NCI-H1694 treated with DMSO at 0.1 percent for 48 hours (cell line): ENCODE results near the gene COX14.
"Not testable (repeated sequence)": the region's sequence is repeated elsewhere in the genome, so short reads cannot be mapped to it uniquely, and the experiment has no call there.

Source experiments
- DNase-seq: peaks from one replicate; lab custom pipeline; 2025; lab: John Stamatoyannopoulos, UW

The COX14 gene

DNA sequence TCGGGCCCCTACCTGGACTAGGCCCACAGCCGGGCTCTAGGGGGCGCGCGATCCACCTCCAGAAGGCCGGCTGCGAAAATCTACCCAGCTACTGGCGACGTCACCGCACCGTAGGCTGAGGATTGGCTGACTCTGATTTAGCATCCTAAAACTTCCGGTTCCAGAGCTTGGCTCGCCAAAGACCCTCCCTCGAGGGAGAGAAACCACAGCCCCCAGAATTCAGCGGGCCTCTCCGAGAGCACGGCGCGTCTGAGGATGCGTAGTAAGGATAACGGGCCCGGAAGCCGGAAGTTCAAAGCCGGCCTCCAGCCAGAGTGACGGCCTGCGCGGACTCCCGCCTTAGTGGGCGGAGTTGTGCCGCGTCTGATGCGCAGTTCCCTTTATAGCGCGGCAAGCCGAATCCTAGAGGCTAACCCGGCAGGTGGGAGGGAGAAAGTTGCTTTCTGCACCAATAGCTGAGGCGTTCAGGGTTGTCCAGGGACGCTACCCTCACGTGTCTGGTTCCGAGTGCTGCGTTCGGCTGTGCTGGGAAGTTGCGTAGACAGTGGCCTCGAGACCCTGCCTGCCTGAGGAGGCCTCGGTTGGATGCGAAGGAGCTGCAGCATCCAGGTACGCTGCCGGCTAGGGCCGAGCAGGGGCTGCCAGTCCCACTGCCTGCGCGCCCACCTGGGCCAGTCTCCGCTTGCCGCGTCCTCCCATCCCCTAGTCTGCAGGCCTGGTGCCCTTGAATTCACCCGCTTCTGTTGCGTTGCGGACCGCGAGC, at the start of gene COX14:
COX14 (plus strand) TSS at position 544 of the 763 bp plus-strand sequence. CDS start 7,808 bp downstream, outside the sequence.
- DNase-seq, result peak; percentile 98

GRCh38 chr12:50062728-50063460, 49.1 kb upstream of the COX14 start:
- peak; percentile 13 for DNase-seq

- no peak for DNase-seq
These were observed 46.2 kb upstream of the COX14 start for GRCh38 chr12:50065726-50066310.

DNA sequence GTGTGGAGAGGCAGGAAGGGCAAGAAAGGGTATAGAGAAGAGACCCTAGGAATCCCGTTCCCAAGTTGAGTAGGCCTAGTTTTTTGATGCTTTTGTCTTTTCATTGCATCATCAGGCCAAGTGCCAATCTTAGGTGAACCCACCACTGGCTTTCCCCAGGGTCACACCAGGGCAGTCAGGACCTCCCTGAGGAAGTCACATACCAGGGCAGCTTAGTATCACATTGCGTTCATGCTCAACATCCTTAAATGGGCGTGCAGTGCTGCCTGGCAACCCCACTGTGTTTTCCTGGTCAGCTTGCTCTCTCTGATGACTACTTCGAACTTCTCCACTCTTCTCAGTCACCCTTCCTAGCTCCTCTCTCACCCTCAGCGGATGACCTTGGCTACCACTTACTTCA, 45.6 kb upstream of the COX14 start:
- no peak for DNase-seq

DNA sequence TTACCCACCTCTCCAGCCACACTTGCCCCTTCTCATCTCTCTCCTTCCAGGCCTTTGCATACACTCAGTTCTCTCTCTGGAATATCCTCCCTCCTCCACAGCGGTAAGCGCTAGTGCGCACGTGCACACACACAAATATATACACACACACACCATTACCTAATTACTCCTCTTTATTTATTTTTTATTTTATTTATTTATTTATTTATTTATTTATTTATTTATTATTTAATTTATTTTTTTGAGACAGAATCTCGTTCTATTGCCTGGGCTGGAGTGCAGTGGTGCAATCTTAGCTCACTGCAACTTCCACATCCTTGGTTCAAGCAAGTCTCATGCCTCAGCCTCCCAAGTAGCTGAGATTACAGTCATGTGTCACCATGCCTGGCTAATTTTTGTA, 43.0 kb upstream of the COX14 start:
- DNase-seq, result no peak

DNA sequence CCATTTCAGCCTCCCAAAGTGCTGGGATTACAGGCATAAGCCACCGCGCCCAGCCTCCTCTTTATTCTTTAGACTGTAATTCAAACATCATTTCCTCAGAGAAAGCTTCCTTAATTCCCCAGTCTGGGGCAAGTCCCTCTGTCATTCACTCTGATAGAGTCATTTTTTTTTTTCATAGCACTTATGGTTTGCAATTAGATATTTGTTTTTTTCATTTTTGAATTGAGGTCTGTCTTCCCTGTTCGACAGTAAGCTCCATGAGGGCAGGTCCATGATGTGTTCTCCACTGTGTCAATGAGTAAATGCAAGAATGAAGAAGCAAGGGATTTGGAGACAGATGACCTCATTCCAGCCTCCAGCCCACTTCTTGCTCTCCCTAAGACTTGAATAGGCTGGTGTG, 42.5 kb upstream of the COX14 start:
- no peak for DNase-seq

DNA sequence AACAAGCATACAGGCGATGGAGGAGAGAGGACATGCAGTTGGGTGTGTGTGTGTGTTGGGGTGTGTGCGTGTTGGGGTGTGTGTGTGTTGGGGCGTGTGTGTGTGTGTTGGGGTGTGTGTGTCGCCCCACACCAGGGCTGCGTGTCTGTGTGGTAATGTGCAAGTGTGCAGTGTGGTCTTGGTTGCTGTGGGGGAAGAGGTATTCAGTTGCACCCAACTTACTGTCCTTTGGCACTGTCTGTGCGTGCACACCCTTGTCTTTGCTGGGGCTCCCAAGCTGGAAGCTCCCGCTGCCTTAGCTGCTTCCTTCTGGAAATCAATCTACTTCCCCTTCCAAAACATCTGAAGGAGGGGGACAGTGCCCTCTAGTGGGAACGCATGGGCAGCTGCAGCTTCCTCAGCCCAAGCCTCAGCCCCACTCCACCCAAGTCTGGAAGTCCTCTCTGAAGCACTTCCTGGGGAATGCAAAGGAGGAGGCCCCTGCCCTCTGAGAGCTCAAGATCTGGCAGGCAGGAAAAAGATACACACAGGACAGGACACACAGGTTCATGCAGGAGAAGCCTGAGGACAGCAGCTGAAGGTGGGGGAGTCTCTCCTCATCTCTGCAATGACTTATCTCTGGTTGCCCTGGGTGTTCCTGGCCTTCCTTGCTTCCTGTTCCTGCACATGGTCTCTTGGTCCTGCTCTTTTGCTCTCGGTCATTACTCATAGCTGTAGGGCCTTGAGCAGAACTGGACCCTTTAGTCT, 41.5 kb upstream of the COX14 start:
- DNase-seq, result peak; percentile 40

- DNase-seq, result no peak
These were observed 39.7 kb upstream of the COX14 start for GRCh38 chr12:50072198-50072907.

- no peak for DNase-seq
These were observed 38.8 kb upstream of the COX14 start for GRCh38 chr12:50073206-50073605.

DNA sequence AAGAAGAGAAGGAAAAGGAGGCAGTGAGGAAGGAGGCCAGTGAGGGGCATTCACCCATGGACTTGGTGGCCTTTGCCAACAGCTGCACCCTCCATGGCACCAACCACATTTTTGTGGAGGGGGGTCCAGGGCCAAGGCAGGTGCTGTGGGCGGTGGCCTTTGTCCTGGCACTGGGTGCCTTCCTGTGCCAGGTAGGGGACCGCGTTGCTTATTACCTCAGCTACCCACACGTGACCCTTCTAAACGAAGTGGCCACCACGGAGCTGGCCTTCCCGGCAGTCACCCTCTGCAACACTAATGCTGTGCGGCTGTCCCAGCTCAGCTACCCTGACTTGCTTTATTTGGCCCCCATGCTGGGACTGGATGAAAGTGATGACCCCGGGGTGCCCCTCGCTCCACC, 38.3 kb upstream of the COX14 start:
- no peak for DNase-seq

DNA sequence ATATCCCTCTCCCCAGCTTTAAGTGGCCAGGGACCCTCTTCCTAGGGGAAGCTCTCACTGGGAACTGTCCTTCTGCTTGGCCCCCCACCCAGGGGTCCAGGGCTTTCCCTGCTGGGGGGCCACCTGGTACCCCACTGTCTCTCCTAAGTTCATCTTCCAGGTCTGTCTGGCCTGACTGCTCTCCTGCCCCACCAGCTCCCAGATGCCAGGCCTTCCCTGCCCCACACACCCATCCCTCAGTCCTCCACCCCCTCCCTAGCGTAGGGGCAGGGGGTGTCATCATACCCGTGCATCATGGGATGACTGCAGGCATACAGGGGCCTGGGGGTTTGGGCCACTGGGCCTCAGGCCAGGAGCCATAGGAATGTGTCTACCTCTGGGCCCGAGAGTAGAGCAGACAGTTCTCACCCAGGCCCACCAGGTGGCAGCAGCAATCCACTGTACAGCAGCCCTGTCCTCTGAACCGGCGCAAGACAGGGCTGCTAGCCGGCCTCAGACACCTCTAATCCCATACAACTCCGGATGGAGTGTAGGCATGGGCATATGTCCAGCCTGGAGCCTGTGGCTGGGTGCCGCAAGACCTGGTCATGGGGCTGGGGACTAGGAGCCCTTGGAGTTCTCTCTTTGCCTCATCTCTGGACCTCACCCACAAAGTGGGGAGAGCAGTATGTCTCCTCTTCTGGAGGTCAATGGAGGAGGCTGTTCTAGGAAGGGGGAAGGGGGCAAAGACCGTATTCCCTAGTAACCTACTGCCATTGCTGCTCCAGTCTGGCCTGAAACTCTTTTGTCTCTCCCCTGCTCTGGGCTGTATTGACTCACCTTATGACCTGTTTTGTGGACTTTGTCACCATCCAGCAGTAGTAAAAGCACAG, 36.9 kb upstream of the COX14 start:
- peak; percentile 33 for DNase-seq

GRCh38 chr12:50075808-50076170, 36.2 kb upstream of the COX14 start:
- no peak for DNase-seq

- no peak for DNase-seq
These were observed 34.9 kb upstream of the COX14 start for GRCh38 chr12:50077099-50077498.

- DNase-seq, result no peak
These were observed 33.8 kb upstream of the COX14 start for GRCh38 chr12:50078281-50078680.

- no peak for DNase-seq
These were observed 32.3 kb upstream of the COX14 start for GRCh38 chr12:50079771-50080170.

DNA sequence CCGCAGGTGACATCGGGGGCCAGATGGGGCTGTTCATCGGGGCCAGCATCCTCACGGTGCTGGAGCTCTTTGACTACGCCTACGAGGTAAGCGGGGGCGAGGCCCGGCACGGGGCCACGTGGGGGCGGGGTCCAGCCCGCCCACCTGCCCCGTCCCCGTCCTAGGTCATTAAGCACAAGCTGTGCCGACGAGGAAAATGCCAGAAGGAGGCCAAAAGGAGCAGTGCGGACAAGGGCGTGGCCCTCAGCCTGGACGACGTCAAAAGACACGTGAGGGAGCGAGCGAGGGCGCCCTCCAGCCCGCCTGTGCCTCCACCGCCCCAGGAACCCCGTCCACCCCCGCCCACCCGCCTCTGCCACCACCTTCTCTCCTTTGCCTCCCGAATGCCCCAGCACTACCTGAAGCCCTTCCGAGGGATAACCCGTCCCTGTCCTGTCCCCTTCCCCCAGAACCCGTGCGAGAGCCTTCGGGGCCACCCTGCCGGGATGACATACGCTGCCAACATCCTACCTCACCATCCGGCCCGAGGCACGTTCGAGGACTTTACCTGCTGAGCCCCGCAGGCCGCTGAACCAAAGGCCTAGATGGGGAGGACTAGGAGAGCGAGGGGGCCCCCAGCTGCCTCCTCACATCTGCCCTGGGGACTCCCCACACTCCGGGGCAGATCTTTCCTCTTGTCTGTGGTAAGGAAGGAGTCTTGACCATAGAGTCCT, 30.8 kb upstream of the COX14 start:
- no peak for DNase-seq

- DNase-seq, result no peak
These were observed 29.4 kb upstream of the COX14 start for GRCh38 chr12:50082644-50083043.

DNA sequence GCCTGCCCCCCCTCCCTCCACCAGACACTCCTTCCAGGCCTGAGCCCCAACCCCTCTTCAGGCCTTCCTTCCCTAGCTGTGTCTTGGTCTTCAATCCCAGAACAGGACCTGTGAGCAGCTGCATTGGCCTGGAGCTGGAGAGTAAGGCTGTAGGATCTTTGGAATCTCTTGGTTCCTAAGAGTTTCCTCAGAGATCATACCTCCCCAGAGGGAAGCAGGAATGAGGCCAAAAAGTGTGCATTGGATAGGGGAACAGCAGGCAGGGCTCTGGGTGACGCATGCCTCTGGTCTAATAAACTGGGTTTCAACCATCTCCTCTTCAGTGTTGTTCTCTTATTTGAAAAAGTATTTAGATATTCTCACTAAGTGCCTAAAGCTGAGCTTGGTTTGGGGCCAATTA, 28.7 kb upstream of the COX14 start:
- DNase-seq, result no peak

- DNase-seq, result not testable (repeated sequence)
These were observed 27.6 kb upstream of the COX14 start for GRCh38 chr12:50084409-50084774.
